ENCODE results near the gene FTH1. TPM values are rescaled to one million over a fixed set of nuclear protein-coding genes. Genes with fewer than 3 reads are reported as not detected.

Gene FTH1
- total RNA-seq, 1 experiment from 2014 or later = 3,345 TPM

DNA sequence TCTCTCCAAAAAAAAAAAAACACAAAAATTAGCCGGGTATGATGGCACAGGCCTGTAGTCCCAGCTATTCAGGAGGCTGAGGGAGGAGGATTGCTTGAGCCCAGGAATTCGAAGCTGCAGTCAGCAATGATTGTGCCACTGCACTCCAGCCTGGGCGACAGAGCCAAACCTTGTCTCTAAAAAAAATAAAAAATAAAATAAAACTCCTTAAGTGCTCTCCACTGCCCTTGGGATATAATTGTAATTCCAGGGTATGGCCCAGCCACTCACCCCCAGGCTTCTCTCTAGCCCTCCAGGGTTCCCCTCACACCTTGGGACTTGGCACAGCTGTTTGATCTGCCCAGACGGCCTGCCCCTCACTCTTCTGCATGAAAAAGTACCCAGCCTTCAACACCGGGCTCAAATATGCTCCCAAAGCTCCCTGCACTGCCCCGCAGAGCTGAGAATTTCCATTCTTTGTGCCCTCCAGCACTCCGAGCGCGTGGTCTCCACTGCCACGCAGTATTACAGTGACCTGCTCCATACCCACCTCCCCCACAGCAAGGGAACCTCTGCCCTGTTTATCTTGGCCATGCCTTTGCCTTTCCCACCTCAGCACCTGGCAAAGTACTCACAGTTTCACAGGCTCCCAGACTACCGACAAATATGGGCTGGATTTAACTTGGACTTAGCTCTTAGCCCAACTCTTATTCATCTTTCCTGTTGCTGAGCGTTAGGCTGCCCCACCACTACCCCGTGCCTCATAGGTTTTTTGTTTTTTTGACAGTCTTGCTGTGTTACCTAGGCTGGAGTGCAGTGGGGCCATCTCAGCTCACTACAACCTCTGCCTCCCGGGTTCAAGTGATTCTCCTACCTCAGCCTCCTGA, 7.6 kb upstream of the FTH1 start:
- ChIA-PET POLR2A (no interaction called here), RAD21 (ENCODE audit: low non-redundant PET in 1 of 2, low total read pairs in 2 of 2, uncharacterized antibody in 2 of 2, unreplicated experiment in 2 of 2) (no interaction called here), CTCF (no interaction called here)
- Histone ChIP-seq H2AFZ (ENCODE audit: low read depth, low read length, poor library complexity, severe bottlenecking) (no peak overlapping the region), H3K9me2 (ENCODE audit: insufficient read depth) (no peaks in the 10 kb centered on the region), H3K79me2 (ENCODE audit: insufficient read depth, low read length) (no peaks in the 10 kb centered on the region), H3K9me3 (ENCODE audit: control insufficient read depth in 1 of 2, insufficient read depth in 1 of 2, low read depth in 1 of 2, low read length in 2 of 2) (no peaks in the 10 kb centered on the region), H3K27ac (ENCODE audit: low read depth, low read length) (no peak overlapping the region), H3K27me3 (ENCODE audit: insufficient read depth, low read length) (no peaks in the 10 kb centered on the region), H3K4me2 (ENCODE audit: low read length) (no peak overlapping the region), H3K4me1 (ENCODE audit: control insufficient read depth in 1 of 2, insufficient read depth in 2 of 2, low read length in 2 of 2) (peaks cover 37 to 39% of the 10 kb centered on the region in 2 experiments), H4K20me1 (ENCODE audit: insufficient read depth) (no peaks in the 10 kb centered on the region), H3K9ac (ENCODE audit: low read length) (no peak overlapping the region), H3K36me3 (ENCODE audit: control insufficient read depth in 1 of 2, insufficient read depth in 2 of 2, low read length in 2 of 2) (no peaks in the 10 kb centered on the region), H3K4me3 (replicated peaks in 1 of 2; ENCODE audit: low read depth in 1 of 2, low read length in 2 of 2) (no peak overlapping the region)
- TF ChIP-seq YY1 (IDR thresholded peaks at IDR 0.05; ENCODE audit: extremely low read depth, insufficient replicate concordance, low read depth, low read length) = no peak
- TF ChIP-seq POLR2AphosphoS5 (IDR thresholded peaks at IDR 0.05; ENCODE audit: low read depth, low read length) = no peak
- TF ChIP-seq SRF (IDR thresholded peaks at IDR 0.05; ENCODE audit: low read depth) = no peak
- TF ChIP-seq, protein P1, sequence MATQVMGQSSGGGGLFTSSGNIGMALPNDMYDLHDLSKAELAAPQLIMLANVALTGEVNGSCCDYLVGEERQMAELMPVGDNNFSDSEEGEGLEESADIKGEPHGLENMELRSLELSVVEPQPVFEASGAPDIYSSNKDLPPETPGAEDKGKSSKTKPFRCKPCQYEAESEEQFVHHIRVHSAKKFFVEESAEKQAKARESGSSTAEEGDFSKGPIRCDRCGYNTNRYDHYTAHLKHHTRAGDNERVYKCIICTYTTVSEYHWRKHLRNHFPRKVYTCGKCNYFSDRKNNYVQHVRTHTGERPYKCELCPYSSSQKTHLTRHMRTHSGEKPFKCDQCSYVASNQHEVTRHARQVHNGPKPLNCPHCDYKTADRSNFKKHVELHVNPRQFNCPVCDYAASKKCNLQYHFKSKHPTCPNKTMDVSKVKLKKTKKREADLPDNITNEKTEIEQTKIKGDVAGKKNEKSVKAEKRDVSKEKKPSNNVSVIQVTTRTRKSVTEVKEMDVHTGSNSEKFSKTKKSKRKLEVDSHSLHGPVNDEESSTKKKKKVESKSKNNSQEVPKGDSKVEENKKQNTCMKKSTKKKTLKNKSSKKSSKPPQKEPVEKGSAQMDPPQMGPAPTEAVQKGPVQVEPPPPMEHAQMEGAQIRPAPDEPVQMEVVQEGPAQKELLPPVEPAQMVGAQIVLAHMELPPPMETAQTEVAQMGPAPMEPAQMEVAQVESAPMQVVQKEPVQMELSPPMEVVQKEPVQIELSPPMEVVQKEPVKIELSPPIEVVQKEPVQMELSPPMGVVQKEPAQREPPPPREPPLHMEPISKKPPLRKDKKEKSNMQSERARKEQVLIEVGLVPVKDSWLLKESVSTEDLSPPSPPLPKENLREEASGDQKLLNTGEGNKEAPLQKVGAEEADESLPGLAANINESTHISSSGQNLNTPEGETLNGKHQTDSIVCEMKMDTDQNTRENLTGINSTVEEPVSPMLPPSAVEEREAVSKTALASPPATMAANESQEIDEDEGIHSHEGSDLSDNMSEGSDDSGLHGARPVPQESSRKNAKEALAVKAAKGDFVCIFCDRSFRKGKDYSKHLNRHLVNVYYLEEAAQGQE (IDR thresholded peaks at IDR 0.05; ENCODE audit: low read depth) = no peak
- no peak for TF ChIP-seq SIN3A (IDR thresholded peaks at IDR 0.05; ENCODE audit: low read depth)
- TF ChIP-seq JUND (IDR thresholded peaks at IDR 0.05) = no peak
- TF ChIP-seq CBX3 (IDR thresholded peaks at IDR 0.05; ENCODE audit: low read depth) = no peak
- no peak for TF ChIP-seq SP1 (IDR thresholded peaks at IDR 0.05; ENCODE audit: low read depth)
- TF ChIP-seq EZH2 (IDR thresholded peaks at IDR 0.05) = no peak
- TF ChIP-seq RAD21 (IDR thresholded peaks at IDR 0.05; ENCODE audit: low read depth) = no peak
- no peak for TF ChIP-seq EGR1 (IDR thresholded peaks at IDR 0.05; ENCODE audit: low read depth)
- TF ChIP-seq MAX (IDR thresholded peaks at IDR 0.05) = no peak
- no peak for TF ChIP-seq ZFX (IDR thresholded peaks at IDR 0.05)
- TF ChIP-seq ELF1 (IDR thresholded peaks at IDR 0.05; ENCODE audit: borderline replicate concordance, low read depth) = no peak
- no peak for TF ChIP-seq CTCF (IDR thresholded peaks at IDR 0.05 in 2 of 3, conservative IDR thresholded peaks at IDR 0.05 in 1 of 3; ENCODE audit: borderline replicate concordance in 1 of 3, insufficient read depth in 1 of 3, low read depth in 2 of 3, low read length in 2 of 3)
- no peak for TF ChIP-seq FOSL1 (IDR thresholded peaks at IDR 0.05; ENCODE audit: low read depth)
- TF ChIP-seq CEBPB (IDR thresholded peaks at IDR 0.05; ENCODE audit: low read depth) = no peak
- no peak for TF ChIP-seq ATF3 (IDR thresholded peaks at IDR 0.05)
- no peak for ATAC-seq
- intact Hi-C loops (cut with micrococcal nuclease) = no loop called here
- BruUV-seq (replicated peaks) = no TSS peak
- DNase-seq (ENCODE audit: low read depth, low spot score) = no peak
